GM21390 (cell line): Measurements from ENCODE around the gene CNOT10.
"Not testable (repeated sequence)": the region's sequence is repeated elsewhere in the genome, so short reads cannot be mapped to it uniquely, and the experiment has no call there.

Source experiments
- ATAC-seq: cut with Tn5 transposase; IDR thresholded peaks from one replicate; pipeline ENCODE4 v1.9.1; 2021; ENCODE audit not compliant: unreplicated experiment

CNOT10 gene, protein sequence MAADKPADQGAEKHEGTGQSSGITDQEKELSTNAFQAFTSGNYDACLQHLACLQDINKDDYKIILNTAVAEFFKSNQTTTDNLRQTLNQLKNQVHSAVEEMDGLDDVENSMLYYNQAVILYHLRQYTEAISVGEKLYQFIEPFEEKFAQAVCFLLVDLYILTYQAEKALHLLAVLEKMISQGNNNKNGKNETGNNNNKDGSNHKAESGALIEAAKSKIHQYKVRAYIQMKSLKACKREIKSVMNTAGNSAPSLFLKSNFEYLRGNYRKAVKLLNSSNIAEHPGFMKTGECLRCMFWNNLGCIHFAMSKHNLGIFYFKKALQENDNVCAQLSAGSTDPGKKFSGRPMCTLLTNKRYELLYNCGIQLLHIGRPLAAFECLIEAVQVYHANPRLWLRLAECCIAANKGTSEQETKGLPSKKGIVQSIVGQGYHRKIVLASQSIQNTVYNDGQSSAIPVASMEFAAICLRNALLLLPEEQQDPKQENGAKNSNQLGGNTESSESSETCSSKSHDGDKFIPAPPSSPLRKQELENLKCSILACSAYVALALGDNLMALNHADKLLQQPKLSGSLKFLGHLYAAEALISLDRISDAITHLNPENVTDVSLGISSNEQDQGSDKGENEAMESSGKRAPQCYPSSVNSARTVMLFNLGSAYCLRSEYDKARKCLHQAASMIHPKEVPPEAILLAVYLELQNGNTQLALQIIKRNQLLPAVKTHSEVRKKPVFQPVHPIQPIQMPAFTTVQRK

DNA sequence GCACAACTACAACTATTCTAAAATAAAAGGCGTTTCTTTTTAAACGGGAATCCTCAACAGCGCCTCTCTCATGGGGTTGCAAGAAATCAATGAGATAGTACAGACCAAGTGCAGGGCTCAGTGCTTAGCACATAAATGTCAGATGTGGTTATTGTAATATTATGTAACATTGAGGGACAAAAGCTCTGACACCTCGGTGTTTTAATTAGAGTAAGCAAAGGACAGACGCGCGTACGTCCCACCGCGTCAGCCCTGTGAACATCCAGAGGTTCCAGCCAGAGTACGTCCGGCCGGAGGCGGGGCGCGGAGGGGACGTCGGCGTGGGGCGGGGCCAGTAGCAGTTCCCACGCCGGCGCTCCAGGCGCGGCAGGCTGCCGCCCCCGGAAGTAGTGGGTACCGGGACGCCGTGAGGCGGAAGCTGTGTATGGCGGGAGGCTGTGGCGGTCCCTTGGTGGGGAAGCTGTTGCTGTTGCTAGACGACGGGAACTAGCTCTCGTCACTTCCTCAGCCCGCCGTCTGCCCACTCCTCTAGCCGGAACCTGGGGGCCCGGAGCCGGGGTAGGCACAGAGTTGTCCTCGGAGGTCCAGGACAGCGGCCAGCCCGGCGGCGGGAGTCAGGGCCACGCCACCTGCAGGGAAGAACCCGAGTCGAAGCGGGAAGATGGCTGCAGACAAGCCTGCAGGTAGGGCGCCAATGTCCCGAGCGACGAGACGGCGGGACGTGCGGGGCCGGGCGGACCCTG, at the start of gene CNOT10:
CNOT10 (plus strand) TSS at position 389 of the 743 bp plus-strand sequence; CDS start at position 662, 273 bp downstream.
- peak; percentile 98 for ATAC-seq

DNA sequence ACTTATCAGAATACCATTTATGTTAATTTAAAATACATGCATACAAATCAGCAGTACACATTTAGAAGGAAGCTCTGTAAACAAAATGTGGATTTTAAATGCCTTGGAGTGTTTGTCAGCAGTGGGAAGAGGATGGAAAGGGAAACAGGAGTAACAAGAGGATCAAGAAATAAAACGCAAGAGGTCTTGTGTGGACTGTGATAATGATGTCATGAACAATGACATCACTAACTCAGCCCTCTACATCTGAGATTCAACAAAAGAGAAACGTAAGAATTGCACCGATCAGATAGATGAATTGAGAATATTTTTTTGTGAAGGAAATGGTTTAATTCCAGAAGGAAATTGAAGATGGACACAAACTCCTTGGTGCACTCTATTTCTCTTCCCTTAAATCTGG, 44.0 kb upstream of the CNOT10 start:
- no peak for ATAC-seq

DNA sequence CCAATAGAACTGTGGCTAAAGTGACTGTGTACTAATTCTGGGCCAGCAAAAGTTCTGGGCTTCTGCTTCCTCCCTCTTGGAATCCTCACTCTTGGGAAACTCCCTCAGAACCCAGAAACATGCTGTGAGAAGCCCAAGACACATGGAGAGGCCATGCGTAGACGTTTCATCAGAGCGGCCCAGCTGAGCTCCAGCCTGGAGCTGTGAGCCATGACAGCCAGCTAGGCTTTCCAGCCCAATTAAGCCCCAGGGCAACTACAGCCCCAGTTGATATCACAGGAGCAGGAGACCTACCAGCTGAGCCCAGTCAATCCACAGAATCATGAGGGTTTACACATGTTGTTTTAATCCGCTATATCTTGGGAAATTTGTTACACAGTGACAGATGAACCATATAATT, 43.6 kb upstream of the CNOT10 start:
- ATAC-seq, result no peak

DNA sequence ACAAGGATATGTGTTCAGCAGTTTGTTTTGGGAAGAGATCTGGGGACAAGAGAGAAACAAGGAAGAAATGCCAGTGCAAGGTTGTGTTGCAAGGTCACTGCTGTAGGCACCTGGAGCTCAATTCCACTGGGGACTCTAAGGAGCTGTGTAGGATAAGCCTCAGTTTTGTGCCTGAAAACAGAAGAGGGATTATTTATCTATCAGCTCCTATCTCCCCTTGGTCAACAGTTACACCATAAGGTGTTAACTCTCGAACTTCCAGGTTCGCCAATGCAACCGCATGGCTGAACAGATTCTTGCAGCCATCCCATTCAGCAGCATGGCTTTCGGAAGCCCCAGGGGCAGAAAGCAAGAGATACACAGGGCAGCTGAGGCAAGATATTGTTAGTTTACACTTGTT, 41.6 kb upstream of the CNOT10 start:
- ATAC-seq, result no peak

DNA sequence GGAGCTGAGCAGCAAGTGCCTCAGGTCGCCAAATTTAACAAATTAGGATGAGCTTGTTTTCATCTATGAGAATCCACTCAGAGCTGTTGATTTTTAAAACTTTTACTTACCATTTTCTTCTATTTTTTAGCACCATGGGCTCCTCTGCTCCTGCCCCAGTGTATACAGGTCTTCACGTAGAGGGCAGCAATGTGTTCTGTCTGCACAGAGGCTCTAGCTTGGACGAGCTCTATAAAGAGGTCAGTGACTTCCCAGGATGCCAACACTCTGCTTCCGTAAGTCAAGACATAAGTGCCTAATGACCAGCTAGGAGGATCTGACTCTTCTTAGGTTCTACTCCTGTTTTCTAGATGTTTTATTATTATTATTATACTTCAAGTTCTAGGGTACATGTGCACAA, 41.2 kb upstream of the CNOT10 start:
- ATAC-seq, result no peak

DNA sequence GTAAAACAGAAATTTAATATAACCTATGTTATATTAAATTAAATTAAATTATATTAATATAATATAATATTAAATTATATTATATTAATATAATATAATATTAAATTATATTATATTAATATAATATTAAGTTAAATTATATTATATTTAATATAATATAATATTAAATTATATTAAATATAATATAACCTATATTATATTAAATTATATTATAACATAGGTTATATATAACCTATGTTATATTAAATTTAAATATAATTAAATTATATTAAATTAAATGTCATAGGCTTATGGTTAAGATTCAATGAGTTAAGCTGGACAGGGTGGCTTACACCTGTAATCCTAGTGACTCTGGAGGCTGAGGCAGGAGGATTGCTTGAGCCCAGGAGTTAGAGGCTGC, 40.6 kb upstream of the CNOT10 start:
- ATAC-seq, result no peak

DNA sequence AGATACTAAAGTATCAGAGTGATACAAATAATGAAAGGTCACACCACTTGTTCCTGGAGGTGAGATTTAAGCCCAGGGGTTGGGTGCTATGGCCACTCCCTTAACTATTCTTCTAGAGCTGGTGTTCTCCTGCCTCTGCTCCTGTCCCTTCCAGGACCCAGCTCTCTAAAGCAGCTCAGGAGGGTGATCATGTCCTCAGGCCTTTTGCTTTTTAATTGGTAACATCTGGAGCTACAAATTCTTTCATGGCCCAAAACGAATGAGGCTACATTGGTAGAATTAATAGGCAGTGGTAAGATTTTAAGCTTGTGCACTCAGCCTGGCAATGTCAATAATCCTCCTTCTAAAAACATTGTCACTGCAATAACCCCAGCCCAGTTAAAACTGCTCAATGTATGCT, 38.2 kb upstream of the CNOT10 start:
- no peak for ATAC-seq

DNA sequence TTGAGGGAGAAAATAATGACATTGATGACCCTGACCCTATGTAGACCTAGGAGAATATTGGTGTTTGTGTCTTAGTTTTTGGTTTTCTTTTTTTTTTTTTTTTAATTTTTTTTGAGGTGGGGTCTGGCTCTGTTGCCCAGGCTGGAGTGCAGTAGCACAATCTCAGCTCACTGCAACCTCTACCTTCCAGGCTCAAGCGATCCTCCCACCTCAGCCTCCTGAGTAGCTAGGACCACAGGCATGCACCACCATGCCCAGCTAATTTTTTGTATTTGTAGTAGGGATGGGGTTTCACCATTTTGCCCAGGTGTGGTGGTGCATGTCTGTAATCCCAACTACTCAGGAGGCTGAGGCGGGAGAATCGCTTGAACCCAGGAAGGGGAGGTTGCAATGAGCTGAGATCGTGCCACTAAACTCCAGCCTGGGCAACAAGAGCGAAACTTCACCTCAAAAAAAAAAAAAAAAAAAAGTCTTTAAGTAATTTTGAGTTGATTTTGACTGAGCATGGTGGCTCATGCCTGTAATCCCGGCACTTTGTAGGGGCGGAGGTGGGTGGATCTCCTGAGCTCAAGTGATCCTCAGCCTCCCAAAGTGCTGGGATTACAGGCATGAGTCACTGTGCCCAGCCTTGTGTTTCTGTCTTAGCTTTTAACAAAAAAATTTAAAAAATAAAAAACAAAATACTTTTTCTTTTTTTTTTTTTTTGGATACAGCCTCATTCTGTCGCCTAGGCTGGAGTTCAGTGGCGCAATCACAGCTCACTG, 32.5 kb upstream of the CNOT10 start:
- not testable (repeated sequence) for ATAC-seq

DNA sequence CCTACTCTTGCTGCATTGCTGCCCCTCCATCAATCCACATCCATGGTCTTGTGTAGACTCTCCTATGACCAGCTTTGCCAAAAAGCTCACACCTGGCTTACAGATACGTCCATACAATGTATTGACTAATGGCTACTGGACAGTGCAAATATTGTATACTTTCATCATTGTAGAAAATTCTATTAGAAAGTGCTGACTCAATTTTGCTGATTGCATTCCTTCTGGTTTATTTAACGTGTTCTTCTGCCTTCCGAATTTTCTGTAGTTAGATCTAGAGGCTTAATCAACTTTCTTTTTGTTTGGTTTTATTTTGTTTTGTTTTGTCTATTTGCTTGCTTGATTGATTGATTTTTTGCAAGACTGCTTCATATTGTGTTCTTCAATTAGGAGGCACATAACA, 29.8 kb upstream of the CNOT10 start:
- no peak for ATAC-seq

DNA sequence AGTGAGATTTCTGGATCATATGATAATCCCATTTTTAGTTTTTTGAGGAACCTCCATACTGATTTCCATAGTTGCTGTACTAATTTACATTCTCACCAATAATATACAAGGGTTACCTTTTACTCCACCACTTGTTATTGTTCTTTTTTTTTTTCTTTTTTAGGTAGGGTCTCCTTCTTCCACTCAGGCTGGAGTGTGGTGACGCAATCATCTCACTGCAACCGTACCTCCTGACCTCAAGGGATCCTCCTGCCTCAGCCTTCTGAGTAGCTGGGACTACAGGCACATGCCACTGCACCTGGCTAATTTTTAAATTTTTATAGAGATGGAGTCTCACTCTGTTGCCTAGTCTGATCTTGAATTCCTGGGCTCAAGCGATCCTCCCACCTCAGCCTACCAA, 24.4 kb upstream of the CNOT10 start:
- ATAC-seq, result no peak

DNA sequence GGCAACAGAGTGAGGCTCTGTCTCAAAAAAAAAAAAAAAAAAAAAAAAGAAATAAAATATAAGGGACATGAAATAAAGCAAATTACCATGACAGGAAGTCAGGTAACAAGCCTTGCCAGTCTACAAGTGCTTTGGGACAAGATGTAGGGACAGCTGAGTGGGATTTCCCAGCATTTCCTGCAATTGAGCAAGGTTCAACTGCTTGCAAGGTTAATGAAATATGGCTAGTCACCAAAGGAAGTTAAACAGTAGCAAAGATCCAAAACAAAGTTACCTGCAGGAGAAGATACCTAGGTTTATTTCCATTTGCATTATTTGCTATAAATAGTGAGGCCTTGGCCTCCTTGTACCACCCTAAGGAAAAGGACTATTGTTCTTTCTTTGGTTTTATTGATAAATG, 22.3 kb upstream of the CNOT10 start:
- ATAC-seq, result no peak

DNA sequence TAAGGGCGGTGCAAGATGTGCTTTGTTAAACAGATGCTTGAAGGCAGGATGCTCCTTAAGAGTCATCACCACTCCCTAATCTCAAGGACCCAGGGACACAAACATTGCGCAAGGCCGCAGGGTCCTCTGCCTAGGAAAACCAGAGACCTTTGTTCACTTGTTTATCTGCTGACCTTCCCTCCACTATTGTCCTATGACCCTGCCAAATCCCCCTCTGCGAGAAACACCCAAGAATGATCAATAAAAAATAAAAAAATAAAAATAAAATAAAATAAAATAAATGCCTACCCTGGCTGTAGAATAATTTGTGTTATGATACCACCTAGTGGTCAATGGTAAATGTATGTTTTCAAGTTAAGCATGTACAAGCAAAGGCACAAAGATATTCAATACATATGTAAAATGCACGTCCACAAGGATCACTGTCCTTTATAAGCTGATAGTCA, 20.3 kb upstream of the CNOT10 start:
- not testable (repeated sequence) for ATAC-seq

DNA sequence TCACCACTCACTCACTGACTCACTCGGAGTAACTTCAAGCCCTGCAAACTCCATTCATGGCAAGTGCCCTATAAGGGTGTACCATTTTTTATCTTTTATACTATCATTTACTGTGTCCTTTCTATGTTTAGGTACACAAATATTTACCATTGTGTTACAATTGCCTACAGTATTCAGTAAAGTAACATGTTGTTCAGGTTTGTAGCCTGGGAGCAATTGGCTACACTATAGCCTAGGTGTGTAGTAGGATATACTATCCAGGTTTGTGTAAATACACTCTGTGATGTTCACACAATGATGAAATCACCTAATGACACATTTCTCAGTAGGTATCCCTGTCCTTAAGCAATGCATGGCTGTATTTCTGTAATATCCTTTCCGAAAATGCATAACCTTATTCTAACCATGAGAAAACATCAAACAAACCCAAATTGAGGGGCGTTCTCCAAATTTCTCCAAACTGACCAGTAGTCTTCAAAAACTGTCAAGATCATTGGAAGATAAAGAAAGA, 17.9 kb upstream of the CNOT10 start:
- no peak for ATAC-seq

DNA sequence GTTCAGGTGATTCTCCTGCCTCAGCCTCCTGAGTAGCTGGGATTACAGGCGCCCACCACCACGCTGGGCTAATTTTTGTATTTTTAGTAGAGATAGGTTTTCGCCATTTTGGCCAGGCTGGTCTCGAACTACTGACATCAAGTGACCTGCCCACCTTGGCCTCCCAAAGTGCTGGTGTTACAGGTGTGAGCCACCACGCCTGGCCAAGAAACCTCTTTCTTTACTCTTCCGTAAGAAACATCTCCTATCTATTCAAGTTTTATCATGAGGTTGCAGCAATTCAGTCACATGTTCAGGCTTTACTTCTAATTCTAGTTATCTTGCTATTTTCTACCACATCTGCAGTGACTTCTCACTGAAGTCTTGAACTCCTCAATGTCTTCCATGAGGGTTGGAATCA, 15.8 kb upstream of the CNOT10 start:
- not testable (repeated sequence) for ATAC-seq

DNA sequence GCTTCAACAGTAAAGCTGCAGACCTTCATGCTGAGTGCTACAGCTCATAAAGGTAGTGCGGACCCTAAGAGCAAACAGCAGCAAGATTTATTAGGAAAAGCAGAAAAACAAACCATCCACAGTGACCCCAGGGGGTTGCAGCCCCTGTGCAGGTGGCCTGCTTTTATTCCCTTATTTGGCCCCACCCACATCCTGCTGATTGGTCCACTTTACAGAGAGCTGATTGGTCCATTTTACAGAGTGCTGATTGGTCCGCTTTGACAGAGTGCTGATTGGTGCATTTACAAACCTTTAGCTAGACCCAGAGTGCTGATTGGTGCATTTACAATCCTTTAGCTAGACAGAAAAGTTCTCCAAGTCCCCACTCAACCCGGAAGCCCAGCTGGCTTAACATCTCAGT, 11.3 kb upstream of the CNOT10 start:
- not testable (repeated sequence) for ATAC-seq

DNA sequence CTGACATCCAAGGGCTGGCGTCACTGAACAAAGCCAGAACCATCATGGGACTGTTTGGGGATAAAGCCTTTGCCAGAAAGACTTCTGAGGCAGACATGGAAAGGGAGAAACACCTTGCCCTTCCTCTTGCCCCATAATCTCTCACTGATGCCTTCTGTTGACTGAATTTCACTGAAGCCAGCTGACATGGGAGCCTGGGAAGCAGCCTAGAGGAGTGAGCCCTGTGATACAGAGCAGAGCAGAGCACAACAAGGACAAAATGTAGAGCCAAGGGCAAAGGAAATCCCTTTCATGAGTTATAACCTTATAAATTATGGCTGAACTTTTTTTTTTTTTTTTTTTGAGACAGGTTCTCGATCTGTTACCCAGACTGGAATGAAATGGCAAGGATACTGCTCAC, 9.8 kb upstream of the CNOT10 start:
- no peak for ATAC-seq

DNA sequence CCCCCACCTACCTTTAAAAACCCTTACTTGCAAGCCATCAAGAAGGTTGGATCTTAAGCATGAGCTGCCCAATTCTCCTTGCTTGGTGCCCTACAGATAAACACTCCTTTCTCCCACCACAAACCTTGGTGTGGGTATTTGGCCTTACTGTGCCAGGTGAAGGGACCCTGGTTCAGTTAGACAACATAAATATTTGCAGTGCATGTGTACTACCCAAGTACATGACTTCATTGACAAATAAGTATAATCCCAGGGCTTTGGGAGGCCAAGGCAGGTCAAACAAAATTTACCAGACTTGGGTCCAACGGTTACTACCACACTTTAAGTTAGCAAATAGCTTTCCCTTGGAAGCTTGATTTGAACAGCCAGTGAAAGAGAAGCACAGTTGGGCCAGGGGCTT, 9.3 kb upstream of the CNOT10 start:
- no peak for ATAC-seq

DNA sequence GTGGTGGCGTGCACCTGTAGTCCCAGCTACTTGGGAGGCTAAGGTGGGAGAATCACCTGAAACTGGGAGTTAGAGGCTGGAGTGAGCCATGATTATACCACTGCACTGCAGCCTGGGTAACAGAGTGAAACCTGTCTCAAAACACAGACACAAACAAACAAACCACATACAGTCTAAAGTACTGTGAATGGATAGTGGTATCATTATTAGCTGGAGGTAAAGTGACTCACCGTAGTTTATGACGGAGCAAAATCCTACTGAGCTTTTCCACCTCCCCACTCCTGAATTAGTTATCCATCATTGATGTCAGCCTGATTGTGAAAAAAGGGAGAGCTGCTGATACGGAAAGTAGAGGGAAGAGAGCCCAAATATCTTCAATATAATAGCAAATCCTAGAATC, 3.2 kb upstream of the CNOT10 start:
- ATAC-seq, result no peak

DNA sequence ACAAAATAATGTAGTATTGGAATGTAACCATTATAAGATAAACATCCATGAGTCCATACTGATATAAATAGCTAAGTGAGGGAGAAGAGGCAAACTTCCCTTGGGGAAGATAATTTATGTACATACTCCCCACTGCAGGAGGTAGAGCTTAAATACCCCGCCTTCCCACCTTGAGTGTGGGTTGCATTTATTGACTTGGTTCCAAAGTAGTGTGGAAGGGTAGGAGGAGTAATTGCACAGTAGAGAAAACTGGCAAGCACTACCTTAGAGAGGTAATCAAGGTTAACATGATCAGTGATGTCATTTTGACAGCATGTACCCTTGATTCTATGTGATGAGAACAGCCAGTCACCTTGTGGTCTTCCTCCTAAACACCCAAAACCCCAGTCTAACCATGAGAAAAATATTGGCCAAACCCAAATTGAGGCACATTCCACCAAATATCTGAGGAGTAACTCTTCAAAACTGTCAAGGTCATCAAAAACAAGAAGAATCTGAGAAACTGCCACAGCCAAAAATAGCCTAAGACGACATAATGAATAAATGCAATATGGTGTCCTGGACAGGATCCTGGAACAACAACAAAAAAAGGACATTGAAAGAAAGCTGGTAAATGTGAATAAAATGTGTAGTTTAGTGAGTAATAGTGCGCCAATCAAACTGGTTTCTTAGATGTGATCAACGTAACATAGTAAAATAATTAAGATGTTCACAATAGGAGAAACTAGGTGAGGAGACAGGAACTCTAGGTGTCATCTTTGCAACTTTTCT, 774 bp upstream of the CNOT10 start:
- no peak for ATAC-seq
